AG09319 (cell line): ENCODE data around the gene TFB1M.
"Not testable (repeated sequence)": the region's sequence is repeated elsewhere in the genome, so short reads cannot be mapped to it uniquely, and the experiment has no call there.

Experiments
- DNase-seq: peaks from one replicate; pipeline ENCODE4 v3.0.0-alpha.2; 2010; ENCODE audit warnings: low read depth; ENCODE audit errors: extremely low read depth
- CTCF ChIP-seq: IDR thresholded peaks from 2 replicates; pipeline ENCODE4 v1.5.1; 2011; ENCODE audit warnings: low read depth, mild to moderate bottlenecking, inconsistent platforms, low read length, moderate library complexity

TFB1M gene

GRCh38 chr6:155222506-155222905 is 91.8 kb downstream of the TFB1M start:
- DNase-seq: no peak
- no peak for TF ChIP-seq CTCF

GRCh38 chr6:155221086-155221485 is 93.2 kb downstream of the TFB1M start:
- TF ChIP-seq CTCF: no peak
- DNase-seq: no peak

GRCh38 chr6:155219858-155220301 is 94.4 kb downstream of the TFB1M start:
- DNase-seq: no peak
- no peak for TF ChIP-seq CTCF

GRCh38 chr6:155219299-155219698 is 95.0 kb downstream of the TFB1M start:
- DNase-seq: no peak

GRCh38 chr6:155218711-155219110 is 95.6 kb downstream of the TFB1M start:
- DNase-seq: not testable (repeated sequence)

More at GRCh38 chr6:155219299-155219698, 95.0 kb downstream of the TFB1M start:
- no peak for TF ChIP-seq CTCF

GRCh38 chr6:155216312-155217046 is 97.8 kb downstream of the TFB1M start:
- DNase-seq: no peak
- no peak for TF ChIP-seq CTCF

GRCh38 chr6:155215906-155216305 is 98.4 kb downstream of the TFB1M start:
- TF ChIP-seq CTCF: no peak
- no peak for DNase-seq
